MM.1S (cell line): Measurements from ENCODE around the gene COMT.
A peak's percentile ranks its signal among the peaks of the same experiment; 100 is the strongest.

Experiments
- DNase-seq: peaks from one replicate; pipeline ENCODE4 v3.0.0-alpha.2; 2015
- H2AFZ ChIP-seq: fragments of 300-600 bp; sonication (generic); 2 replicates; pipeline ENCODE4 v1.6.0; 2016; ENCODE audit warnings: antibody characterized with exemption, low read length
- H3F3A ChIP-seq: fragments of 300-600 bp; sonication (generic); 2 replicates; pipeline ENCODE4 v1.6.1; 2016; ENCODE audit warnings: mild to moderate bottlenecking, antibody characterized with exemption, low read length, moderate library complexity, mixed read lengths; ENCODE audit not compliant: insufficient read depth
- H3K27ac ChIP-seq: fragments of 300-600 bp; sonication (generic); 2 replicates; pipeline ENCODE4 v1.5.1; 2016; ENCODE audit warnings: mild to moderate bottlenecking, low read length
- H3K27me3 ChIP-seq: fragments of 300-600 bp; sonication (generic); replicated peaks from 2 replicates; pipeline ENCODE4 v1.6.0; 2016; ENCODE audit warnings: low read length; ENCODE audit not compliant: insufficient read depth
- H3K36me3 ChIP-seq: fragments of 300-600 bp; sonication (generic); replicated peaks from 2 replicates; pipeline ENCODE4 v1.6.1; 2016; ENCODE audit warnings: mild to moderate bottlenecking, low read length, mixed read lengths; ENCODE audit not compliant: insufficient read depth
- H3K4me1 ChIP-seq: fragments of 300-600 bp; sonication (generic); 2 replicates; pipeline ENCODE4 v1.6.1; 2016; ENCODE audit warnings: low read length, mixed read lengths
- H3K4me2 ChIP-seq: fragments of 300-600 bp; sonication (generic); 2 replicates; pipeline ENCODE4 v1.6.0; 2016; ENCODE audit warnings: low read depth, low read length
- H3K4me3 ChIP-seq: fragments of 300-600 bp; sonication (generic); 2 replicates; pipeline ENCODE4 v1.5.1; 2016; ENCODE audit warnings: low read length, mixed read lengths
- H3K79me2 ChIP-seq: fragments of 300-600 bp; sonication (generic); 2 replicates; pipeline ENCODE4 v1.6.1; 2016; ENCODE audit warnings: mixed run types, low read length, mixed read lengths
- H3K9ac ChIP-seq: fragments of 300-600 bp; sonication (generic); 2 replicates; pipeline ENCODE4 v1.6.1; 2016; ENCODE audit warnings: low read length, mixed read lengths
- H3K9me2 ChIP-seq: fragments of 300-600 bp; sonication (generic); replicated peaks from 2 replicates; pipeline ENCODE4 v1.6.1; 2016; ENCODE audit warnings: mild to moderate bottlenecking, low read length, mixed read lengths; ENCODE audit not compliant: insufficient read depth
- H3K9me3 ChIP-seq: fragments of 300-600 bp; sonication (generic); replicated peaks from 2 replicates; pipeline ENCODE4 v1.6.1; 2016; ENCODE audit warnings: mild to moderate bottlenecking, low read length, mixed read lengths; ENCODE audit not compliant: insufficient read depth
- H4K20me1 ChIP-seq: fragments of 300-600 bp; sonication (generic); 2 replicates; pipeline ENCODE4 v1.6.1; 2016; ENCODE audit warnings: mild to moderate bottlenecking, low read length, moderate library complexity, mixed read lengths; ENCODE audit not compliant: insufficient read depth
- CTCF ChIP-seq: fragments of 300-600 bp; sonication (generic); IDR thresholded peaks from 2 replicates; pipeline ENCODE4 v1.5.1; 2016; ENCODE audit warnings: antibody characterized with exemption, low read length, mixed read lengths
- EZH2 ChIP-seq: fragments of 300-600 bp; sonication (generic); optimal IDR thresholded peaks from 2 replicates; pipeline ENCODE3; 2017; ENCODE audit warnings: low read depth, mild to moderate bottlenecking, antibody characterized with exemption, low read length, mixed read lengths
- EZH2phosphoT487 ChIP-seq: fragments of 300-600 bp; sonication (generic); IDR thresholded peaks from 2 replicates; pipeline ENCODE4 v1.6.1; 2018; ENCODE audit warnings: antibody characterized with exemption, low read length

COMT gene

DNA sequence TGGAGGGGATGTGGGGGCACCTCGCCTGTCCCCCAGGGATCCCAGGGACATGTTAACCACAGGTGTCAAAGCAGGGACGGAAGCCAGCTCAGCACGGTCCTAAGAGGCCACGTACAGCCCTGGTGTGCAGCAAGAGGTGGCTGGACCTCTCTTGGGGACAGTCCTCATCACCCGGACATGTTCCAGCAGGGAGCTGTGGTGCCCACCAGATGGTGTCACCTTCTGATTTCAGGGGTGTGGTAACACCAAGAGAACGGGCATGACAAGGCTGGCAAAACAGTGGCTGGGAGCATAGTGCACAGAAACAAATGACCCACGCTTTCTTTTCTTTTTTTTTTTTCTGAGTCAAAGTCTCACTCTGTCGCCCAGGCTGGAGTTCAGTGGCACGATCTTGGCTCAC lies 25.6 kb upstream of the COMT start:
- no peaks in the 10 kb centered on the region for H3K36me3 ChIP-seq
- no peaks in the 10 kb centered on the region for H3K9me2 ChIP-seq
- DNase-seq = no peak
- no peaks in the 10 kb centered on the region for H3K27me3 ChIP-seq
- no peak overlapping the region for H2AFZ ChIP-seq
- peaks cover 14% of the 10 kb centered on the region for H3K4me1 ChIP-seq
- H3K27ac ChIP-seq = no peak overlapping the region
- TF ChIP-seq CTCF (no peak), EZH2phosphoT487 (no peak), EZH2 (no peak)
- no peak overlapping the region for H3K4me2 ChIP-seq
- no peaks in the 10 kb centered on the region for H3K9me3 ChIP-seq
- H3K79me2 ChIP-seq = no peaks in the 10 kb centered on the region
- H3K4me3 ChIP-seq = no peak overlapping the region
- no peaks in the 10 kb centered on the region for H3F3A ChIP-seq
- no peaks in the 10 kb centered on the region for H4K20me1 ChIP-seq
- H3K9ac ChIP-seq = no peak overlapping the region

- Histone ChIP-seq H3K9ac (no peak overlapping the region), H3K79me2 (no peaks in the 10 kb centered on the region), H3F3A (no peaks in the 10 kb centered on the region), H3K9me2 (no peaks in the 10 kb centered on the region), H2AFZ (no peak overlapping the region), H3K4me2 (no peak overlapping the region), H3K4me3 (no peak overlapping the region), H3K27ac (peak overlapping the region; percentile 25; the same call in 1 of the 2 replicates), H3K9me3 (no peaks in the 10 kb centered on the region), H3K27me3 (no peaks in the 10 kb centered on the region), H3K36me3 (no peaks in the 10 kb centered on the region), H3K4me1 (peaks cover 14% of the 10 kb centered on the region), H4K20me1 (no peaks in the 10 kb centered on the region)
- DNase-seq = peak; percentile 64
- TF ChIP-seq CTCF (no peak), EZH2 (no peak), EZH2phosphoT487 (no peak)
These were observed 24.6 kb upstream of the COMT start for GRCh38 chr22:19916941-19917340.

- H4K20me1 ChIP-seq = no peaks in the 10 kb centered on the region
- no peaks in the 10 kb centered on the region for H3K9me2 ChIP-seq
- no peak overlapping the region for H3K4me2 ChIP-seq
- no peak for TF ChIP-seq CTCF
- TF ChIP-seq EZH2phosphoT487 = no peak
- no peak for TF ChIP-seq EZH2
- no peak for DNase-seq
- H3F3A ChIP-seq = no peaks in the 10 kb centered on the region
- no peaks in the 10 kb centered on the region for H3K36me3 ChIP-seq
- no peak overlapping the region for H3K4me3 ChIP-seq
- H3K9ac ChIP-seq = no peak overlapping the region
- H3K79me2 ChIP-seq = no peaks in the 10 kb centered on the region
- no peaks in the 10 kb centered on the region for H3K9me3 ChIP-seq
- H3K27ac ChIP-seq = peak overlapping the region; percentile 25; the same call in 1 of the 2 replicates
- peaks cover 14% of the 10 kb centered on the region for H3K4me1 ChIP-seq
- no peak overlapping the region for H2AFZ ChIP-seq
- no peaks in the 10 kb centered on the region for H3K27me3 ChIP-seq
These were observed 24.0 kb upstream of the COMT start for GRCh38 chr22:19917389-19918138.
